H9 (cell line): ENCODE results near the gene DUSP15. TPM values are rescaled to one million over a fixed set of nuclear protein-coding genes. Genes with fewer than 3 reads are reported as not detected.

Experiments used
- DNase-seq: peaks from one replicate; pipeline ENCODE4 v3.0.0-alpha.2; 2017
- H2AFZ ChIP-seq: one replicate; pipeline ENCODE4 v1.6.1; 2013; ENCODE audit warnings: mild to moderate bottlenecking, low read length, control low read depth, moderate library complexity
- H2AK5ac ChIP-seq: 2 replicates; pipeline ENCODE4 v1.6.1; 2013; ENCODE audit warnings: low read length, control low read depth, mixed read lengths; ENCODE audit not compliant: insufficient read length
- H2BK120ac ChIP-seq: one replicate; pipeline ENCODE4 v1.6.1; 2013; ENCODE audit warnings: low read depth, mild to moderate bottlenecking, low read length, control low read depth, inconsistent platforms; ENCODE audit not compliant: poor library complexity, severe bottlenecking
- H2BK12ac ChIP-seq: 2 replicates; pipeline ENCODE4 v1.6.1; 2013; ENCODE audit warnings: low read length, control low read depth, mixed read lengths, low read depth; ENCODE audit not compliant: insufficient read length
- H2BK15ac ChIP-seq: 2 replicates; pipeline ENCODE4 v1.6.1; 2013; ENCODE audit warnings: low read depth, low read length, control low read depth
- H2BK20ac ChIP-seq: one replicate; pipeline ENCODE4 v1.6.1; 2013; ENCODE audit warnings: low read depth, mild to moderate bottlenecking, low read length, control low read depth, inconsistent platforms; ENCODE audit not compliant: poor library complexity, severe bottlenecking
- H2BK5ac ChIP-seq: 2 replicates; pipeline ENCODE4 v1.6.1; 2013; ENCODE audit warnings: low read length, control low read depth, mixed read lengths; ENCODE audit not compliant: insufficient read length
- H3K14ac ChIP-seq: 2 replicates; pipeline ENCODE4 v1.6.1; 2013; ENCODE audit warnings: low read length, control low read depth; ENCODE audit not compliant: insufficient read depth
- H3K18ac ChIP-seq: 2 replicates; pipeline ENCODE4 v1.6.1; 2013; ENCODE audit warnings: low read depth, mild to moderate bottlenecking, mixed read lengths, low read length, control low read depth; ENCODE audit not compliant: insufficient read length
- H3K23ac ChIP-seq: 2 replicates; pipeline ENCODE4 v1.6.1; 2013; ENCODE audit warnings: low read length, control low read depth, mixed read lengths, low read depth; ENCODE audit not compliant: insufficient read length
- H3K23me2 ChIP-seq: 2 replicates; pipeline ENCODE4 v1.6.1; 2013; ENCODE audit warnings: low read depth, mild to moderate bottlenecking, mixed read lengths, low read length, control low read depth; ENCODE audit not compliant: insufficient read length, poor library complexity, severe bottlenecking
- H3K27ac ChIP-seq: 2 replicates; pipeline ENCODE4 v1.5.1; 2013; ENCODE audit warnings: low read length, control low read depth, mixed read lengths, low read depth; ENCODE audit not compliant: insufficient read length
- H3K27me3 ChIP-seq: 2 replicates; pipeline ENCODE4 v1.6.1; 2013; ENCODE audit warnings: low read length, control low read depth, inconsistent platforms; ENCODE audit not compliant: insufficient read depth
- H3K4ac ChIP-seq: 2 replicates; pipeline ENCODE4 v1.6.1; 2013; ENCODE audit warnings: low read depth, mild to moderate bottlenecking, control low read depth, inconsistent platforms, low read length, moderate library complexity
- H3K4me1 ChIP-seq: 2 replicates; pipeline ENCODE4 v1.6.1; 2013; ENCODE audit warnings: low read length, control low read depth, inconsistent platforms; ENCODE audit not compliant: insufficient read depth
- H3K4me2 ChIP-seq: 2 replicates; pipeline ENCODE4 v1.6.1; 2013; ENCODE audit warnings: low read length, control low read depth, mixed read lengths; ENCODE audit not compliant: insufficient read length, insufficient read depth
- H3K56ac ChIP-seq: 2 replicates; pipeline ENCODE4 v1.6.1; 2013; ENCODE audit warnings: low read depth, mild to moderate bottlenecking, mixed read lengths, low read length, control low read depth; ENCODE audit not compliant: insufficient read length
- H3K79me1 ChIP-seq: 2 replicates; pipeline ENCODE4 v1.6.1; 2013; ENCODE audit warnings: low read depth, mild to moderate bottlenecking, moderate library complexity, low read length, control low read depth, inconsistent platforms; ENCODE audit not compliant: insufficient read depth, poor library complexity, severe bottlenecking
- H3K79me2 ChIP-seq: 2 replicates; pipeline ENCODE4 v1.6.1; 2013; ENCODE audit warnings: low read length, control low read depth, inconsistent platforms; ENCODE audit not compliant: insufficient read depth
- H3K9ac ChIP-seq: 2 replicates; pipeline ENCODE4 v1.6.1; 2013; ENCODE audit warnings: low read length, control low read depth, mixed read lengths; ENCODE audit not compliant: insufficient read length; ENCODE audit errors: extremely low read depth
- H3K9me3 ChIP-seq: one replicate; pipeline ENCODE4 v1.6.1; 2013; ENCODE audit warnings: low read depth, low read length, inconsistent platforms; ENCODE audit not compliant: control insufficient read depth
- H3T11ph ChIP-seq: one replicate; pipeline ENCODE4 v1.6.1; 2013; ENCODE audit warnings: mild to moderate bottlenecking, low read length, control low read depth, inconsistent platforms
- H4K20me1 ChIP-seq: one replicate; pipeline ENCODE4 v1.6.1; 2013; ENCODE audit not compliant: control insufficient read depth, insufficient read length, insufficient read depth
- H4K5ac ChIP-seq: 2 replicates; pipeline ENCODE4 v1.6.1; 2013; ENCODE audit warnings: low read depth, mild to moderate bottlenecking, mixed read lengths, low read length, control low read depth; ENCODE audit not compliant: insufficient read length
- H4K8ac ChIP-seq: replicated peaks from 2 replicates; pipeline ENCODE4 v1.6.1; 2013; ENCODE audit warnings: low read length, control low read depth, mixed read lengths, low read depth; ENCODE audit not compliant: insufficient read length
- H4K91ac ChIP-seq: 2 replicates; pipeline ENCODE4 v1.6.1; 2013; ENCODE audit warnings: low read depth, mild to moderate bottlenecking, moderate library complexity, mixed read lengths, low read length, control low read depth; ENCODE audit not compliant: insufficient read length
- H3K27ac Mint-ChIP-seq, 3 experiments: 2 replicates in 2 of 3; 3 replicates in 1 of 3; pipeline ENCODE4 v1.8.0; 2020 to 2021; ENCODE audit warnings: mixed read lengths in 3 of 3, mild to moderate bottlenecking in 1 of 3, moderate library complexity in 1 of 3
- H3K27me3 Mint-ChIP-seq: 2 replicates; pipeline ENCODE4 v1.8.0; 2021; ENCODE audit warnings: low read depth, mild to moderate bottlenecking, moderate library complexity, mixed read lengths
- H3K36me3 Mint-ChIP-seq, 3 experiments: 2 replicates in 2 of 3; 3 replicates in 1 of 3; pipeline ENCODE4 v1.8.0; 2020 to 2021; ENCODE audit warnings: low read depth in 3 of 3, mixed read lengths in 3 of 3; ENCODE audit not compliant: insufficient read depth in 1 of 3
- H3K4me1 Mint-ChIP-seq, 2 experiments: 2 replicates each; pipeline ENCODE4 v1.8.0; 2020; ENCODE audit warnings: mixed read lengths in 2 of 2
- H3K4me3 Mint-ChIP-seq, 2 experiments: 2 replicates in 1 of 2; 3 replicates in 1 of 2; pipeline ENCODE4 v1.8.0; 2020 to 2021; ENCODE audit warnings: mild to moderate bottlenecking in 2 of 2, mixed read lengths in 2 of 2, moderate library complexity in 1 of 2
- H3K9me3 Mint-ChIP-seq, 2 experiments: 2 replicates in 1 of 2; 3 replicates in 1 of 2; pipeline ENCODE4 v1.8.0; 2020; ENCODE audit warnings: mild to moderate bottlenecking in 2 of 2, mixed read lengths in 2 of 2, moderate library complexity in 1 of 2
- CTCF ChIP-seq: fragments of 200-600 bp; sonication (generic); conservative IDR thresholded peaks from 3 replicates; pipeline ENCODE4 v1.8.0; 2021; ENCODE audit warnings: antibody characterized with exemption, mild to moderate bottlenecking
- WGBS: extraction: QIAGEN DNeasy Blood & Tissue Kit; methylation state at CpG from one replicate; pipeline ENCODE4 v1.1.7; 2013; ENCODE audit warnings: missing lambda C conversion rate, low lambda C conversion rate, mixed read lengths; ENCODE audit not compliant: insufficient read length; ENCODE audit errors: extremely low coverage; 5-methylcytosine and 5-hydroxymethylcytosine counted together
- total RNA-seq: library from RNA; stranded (reverse); gene quantifications from 2 replicates; pipeline ENCODE4 v1.2.1, GENCODE V29; 2021

The DUSP15 gene
- total RNA-seq, 1 experiment from 2014 or later = 5.6 TPM

- Histone ChIP-seq H3K23me2 (no peaks in the 10 kb centered on the region), H2BK120ac (no peak overlapping the region), H2BK20ac (no peak overlapping the region), H3K9ac (no peak overlapping the region), H3K9me3 (no peaks in the 10 kb centered on the region), H2AFZ (no peak overlapping the region), H3K79me2 (no peaks in the 10 kb centered on the region), H3K14ac (0 out of 2 replicates have a peak overlapping the region, but pooled peaks have one; percentile 4), H2BK15ac (no peak overlapping the region), H2BK5ac (no peak overlapping the region), H3K27ac (no peak overlapping the region), H3T11ph (no peak overlapping the region), H3K4me2 (no peak overlapping the region), H4K8ac (no peak overlapping the region), H3K27me3 (no peaks in the 10 kb centered on the region), H3K56ac (no peak overlapping the region), H3K4ac (no peak overlapping the region), H2AK5ac (no peak overlapping the region), H3K4me1 (no peaks in the 10 kb centered on the region; the same call in 1 of the 2 replicates), H3K23ac (no peak overlapping the region), H3K18ac (no peak overlapping the region), H4K91ac (no peak overlapping the region), H4K20me1 (no peaks in the 10 kb centered on the region), H3K79me1 (no peaks in the 10 kb centered on the region), H4K5ac (no peak overlapping the region), H2BK12ac (no peak overlapping the region)
- no peak for TF ChIP-seq CTCF
- no peak for DNase-seq
- no peaks in the 10 kb centered on the region; the same call in none of the 2 replicates for H3K27me3 Mint-ChIP-seq
- no CpG with 5 or more reads among the region's 7 CpGs for WGBS
- peaks cover 74 to 77% of the 10 kb centered on the region in 2 experiments for H3K4me1 Mint-ChIP-seq
- peaks cover 0 to 11% of the 10 kb centered on the region in 2 experiments; a peak in 1 of 5 replicates for H3K9me3 Mint-ChIP-seq
- H3K4me3 Mint-ChIP-seq = no peak overlapping the region
- 0 out of 7 replicates have a peak, but pooled peaks cover 0 to 9% (median 0%) of the 10 kb centered on the region in 3 experiments for H3K36me3 Mint-ChIP-seq
- H3K27ac Mint-ChIP-seq = peak overlapping the region in 1 of 3 experiments; percentile 55; a peak in 1 of 7 replicates
Observed at GRCh38 chr20:31915491-31916280, 45.4 kb upstream of the DUSP15 start.
